HG03520 (cell line): ENCODE data around the gene ZNF316.
A peak's percentile ranks its signal among the peaks of the same experiment; 100 is the strongest.

Experiments used
- ATAC-seq: cut with Tn5 transposase; IDR thresholded peaks from one replicate; pipeline ENCODE4 v1.9.1; 2021; ENCODE audit warnings: mild to moderate bottlenecking, moderate library complexity; ENCODE audit not compliant: unreplicated experiment

Gene ZNF316

GRCh38 chr7:6636741-6637543 lies at the start of gene ZNF316:
TSS of gene ZNF316 (plus strand) at chr7:6637318. CDS start at chr7:6642410, 5,092 bp downstream.
- peak; percentile 51 for ATAC-seq

- no peak for ATAC-seq
Measured at GRCh38 chr7:6588566-6588965, 48.6 kb upstream of the ZNF316 start.

GRCh38 chr7:6589151-6589828 lies 47.8 kb upstream of the ZNF316 start:
- no peak for ATAC-seq

- ATAC-seq = peak; percentile 82
Measured at GRCh38 chr7:6589829-6590644, 47.1 kb upstream of the ZNF316 start, which contains the start of gene INTS15. TSS of gene INTS15 (plus strand) at chr7:6590021. CDS start at chr7:6590284, 263 bp downstream.

GRCh38 chr7:6590645-6591110 lies 46.4 kb upstream of the ZNF316 start:
- ATAC-seq = no peak

GRCh38 chr7:6600093-6600492 lies 37.0 kb upstream of the ZNF316 start:
- ATAC-seq = no peak

- ATAC-seq = no peak
Measured at GRCh38 chr7:6604458-6604857, 32.7 kb upstream of the ZNF316 start.

- no peak for ATAC-seq
Measured at GRCh38 chr7:6606866-6607583, 30.1 kb upstream of the ZNF316 start.

- no peak for ATAC-seq
Measured at GRCh38 chr7:6607651-6608051, 29.5 kb upstream of the ZNF316 start.

GRCh38 chr7:6608081-6608480 lies 29.0 kb upstream of the ZNF316 start:
- ATAC-seq = no peak

GRCh38 chr7:6608794-6609193 lies 28.3 kb upstream of the ZNF316 start:
- ATAC-seq = no peak

GRCh38 chr7:6612819-6613218 lies 24.3 kb upstream of the ZNF316 start:
- ATAC-seq = no peak

GRCh38 chr7:6613706-6614105 lies 23.4 kb upstream of the ZNF316 start:
- ATAC-seq = no peak

- no peak for ATAC-seq
Measured at GRCh38 chr7:6614953-6615722, 22.0 kb upstream of the ZNF316 start, which contains the start of gene ZNF853. TSS of gene ZNF853 (plus strand) at chr7:6615610. CDS start at chr7:6616175, 565 bp downstream.

GRCh38 chr7:6615723-6616555 lies 21.2 kb upstream of the ZNF316 start:
- ATAC-seq = no peak

- ATAC-seq = no peak
Measured at GRCh38 chr7:6616854-6617643, 20.1 kb upstream of the ZNF316 start.

- ATAC-seq = no peak
Measured at GRCh38 chr7:6618621-6619020, 18.5 kb upstream of the ZNF316 start.

- ATAC-seq = no peak
Measured at GRCh38 chr7:6619961-6620360, 17.2 kb upstream of the ZNF316 start.
